ENCODE measurements around the gene PODNL1. TPM values are rescaled to one million over a fixed set of nuclear protein-coding genes. Genes with fewer than 3 reads are reported as not detected.

Gene PODNL1
- total RNA-seq, 2 donors from 2014 or later, result 4.1 to 4.4 TPM

- Histone ChIP-seq H3K36me3 (no peaks in the 10 kb centered on the region), H3K9me3 (no peaks in the 10 kb centered on the region), H3K4me1 (peaks cover 1% of the 10 kb centered on the region), H3K27me3 (no peaks in the 10 kb centered on the region), H3K27ac (peak overlapping the region; percentile 42), H3K9ac (ENCODE audit: low read depth in 2 of 2, low read length in 2 of 2) (peak overlapping the region; percentile 24 to 71), H3K4me3 (no peak overlapping the region)
- no peak for TF ChIP-seq CTCF (IDR thresholded peaks at IDR 0.05)
- intact Hi-C loops (cut with DNase I), result no loop called here
- DNase-seq, result peak; percentile 61
These were observed 45.3 kb downstream of the PODNL1 start for GRCh38 chr19:13892870-13893269.

GRCh38 chr19:13890136-13890535, 48.1 kb downstream of the PODNL1 start:
- Histone ChIP-seq H3K36me3 (no peaks in the 10 kb centered on the region), H3K9ac (ENCODE audit: low read depth in 2 of 2, low read length in 2 of 2) (no peak overlapping the region)
- intact Hi-C loops (cut with DNase I), result no loop called here

DNA sequence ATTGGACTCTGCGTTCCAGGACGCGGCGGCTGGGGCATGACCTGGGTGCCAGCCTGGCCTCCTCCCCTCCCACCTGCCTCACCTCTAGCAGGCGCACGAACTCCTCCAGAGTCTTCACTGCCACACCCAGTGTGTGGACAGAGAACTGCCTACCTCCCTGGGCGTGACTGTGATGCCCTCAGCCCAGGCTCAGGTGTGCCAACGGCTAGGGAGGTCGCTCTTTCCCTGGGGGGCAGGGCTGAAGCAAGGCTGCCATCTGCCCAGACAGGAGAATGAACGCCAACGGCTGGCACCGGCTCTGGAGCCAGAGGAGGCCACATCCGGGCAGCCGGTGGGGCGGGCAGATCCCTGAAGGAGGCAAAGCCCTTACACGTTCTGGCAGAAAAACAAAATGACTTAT, 49.9 kb downstream of the PODNL1 start:
- H3K9ac ChIP-seq (ENCODE audit: low read depth in 2 of 2, low read length in 2 of 2), result peak overlapping the region; percentile 24 to 54
- H3K4me3 ChIP-seq, result no peak overlapping the region
- intact Hi-C loops (cut with DNase I), result loop anchor here (10.0 kb wide), 1 partner anchor 157 kb away; no protein-coding TSS in a partner anchor
- DNase-seq, result peak; percentile 89
- no peaks in the 10 kb centered on the region for H3K9me3 ChIP-seq
- H3K4me1 ChIP-seq, result peaks cover 21% of the 10 kb centered on the region
- peak overlapping the region; percentile 51 for H3K27ac ChIP-seq
- no peak for TF ChIP-seq CTCF (IDR thresholded peaks at IDR 0.05)
- H3K36me3 ChIP-seq, result no peaks in the 10 kb centered on the region
- H3K27me3 ChIP-seq, result no peaks in the 10 kb centered on the region

More at GRCh38 chr19:13890136-13890535, 48.1 kb downstream of the PODNL1 start:
- Histone ChIP-seq H3K9me3 (no peaks in the 10 kb centered on the region), H3K27ac (no peak overlapping the region), H3K27me3 (no peaks in the 10 kb centered on the region), H3K4me3 (no peak overlapping the region), H3K4me1 (peaks cover 16% of the 10 kb centered on the region)
- no peak for DNase-seq
- TF ChIP-seq CTCF (IDR thresholded peaks at IDR 0.05), result no peak

DNA sequence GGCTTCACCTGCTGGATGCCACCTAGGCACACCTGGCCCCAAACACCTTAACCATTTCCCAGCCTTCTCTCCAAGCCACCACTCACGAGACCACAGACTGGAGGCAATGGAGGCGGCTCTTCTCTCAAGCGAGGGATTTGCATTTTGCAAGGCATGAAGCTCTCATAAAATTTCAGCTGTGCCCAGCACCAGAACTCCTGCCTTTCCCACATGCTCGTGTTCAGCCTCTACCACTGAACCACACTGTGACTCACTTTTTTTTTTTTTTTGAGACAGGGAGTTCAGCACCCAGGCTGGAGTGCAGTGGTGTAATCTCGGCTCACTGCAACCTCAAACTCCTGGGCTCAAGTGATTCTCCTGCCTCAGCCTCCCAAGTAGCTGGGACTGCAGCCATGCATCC, 50.7 kb downstream of the PODNL1 start:
- intact Hi-C loops (cut with DNase I), result loop anchor here (10.0 kb wide), 1 partner anchor 157 kb away; no protein-coding TSS in a partner anchor
- no peak overlapping the region for H3K4me3 ChIP-seq
- H3K27ac ChIP-seq, result peak overlapping the region; percentile 51
- no peaks in the 10 kb centered on the region for H3K36me3 ChIP-seq
- no peak for TF ChIP-seq CTCF (IDR thresholded peaks at IDR 0.05)
- no peak for DNase-seq
- peaks cover 22% of the 10 kb centered on the region for H3K4me1 ChIP-seq
- no peaks in the 10 kb centered on the region for H3K27me3 ChIP-seq
- H3K9ac ChIP-seq (ENCODE audit: low read depth in 2 of 2, low read length in 2 of 2), result peak overlapping the region; percentile 3 to 84
- no peaks in the 10 kb centered on the region for H3K9me3 ChIP-seq

DNA sequence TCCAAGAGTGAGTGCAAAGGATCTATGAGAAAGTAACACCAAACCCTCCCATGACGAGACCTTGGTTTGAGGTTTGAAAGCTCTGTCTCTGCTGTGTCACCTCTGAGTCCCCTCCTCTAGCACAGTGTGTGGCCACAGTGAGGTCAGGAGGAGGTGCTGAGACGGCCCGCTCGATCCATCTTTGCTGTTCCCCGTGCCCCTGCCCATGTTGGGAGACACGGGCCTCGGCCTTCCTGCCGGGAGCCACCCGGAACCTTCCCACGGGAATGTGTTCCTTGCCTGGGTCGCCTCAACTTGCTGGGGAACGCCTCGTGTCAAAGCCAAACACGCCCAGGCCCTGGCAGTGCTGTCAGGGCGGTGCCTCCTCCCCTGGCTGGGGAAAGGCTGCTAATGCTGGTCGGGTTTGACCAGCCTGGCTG, 51.2 kb downstream of the PODNL1 start:
- H3K9me3 ChIP-seq, result no peaks in the 10 kb centered on the region
- H3K36me3 ChIP-seq, result no peaks in the 10 kb centered on the region
- H3K27ac ChIP-seq, result peak overlapping the region; percentile 51
- peak; percentile 87 for DNase-seq
- intact Hi-C loops (cut with DNase I), result loop anchor here (10.0 kb wide), 1 partner anchor 158 kb away; no protein-coding TSS in a partner anchor
- no peak for TF ChIP-seq CTCF (IDR thresholded peaks at IDR 0.05)
- H3K27me3 ChIP-seq, result no peaks in the 10 kb centered on the region
- peak overlapping the region; percentile 3 to 84 for H3K9ac ChIP-seq (ENCODE audit: low read depth in 2 of 2, low read length in 2 of 2)
- peaks cover 26% of the 10 kb centered on the region for H3K4me1 ChIP-seq
- H3K4me3 ChIP-seq, result no peak overlapping the region
